HG03439 (cell line): Measurements from ENCODE around the gene GMPS.

ENCODE experiments used
- ATAC-seq: cut with Tn5 transposase; IDR thresholded peaks from one replicate; pipeline ENCODE4 v1.9.1; 2021; ENCODE audit warnings: mild to moderate bottlenecking, moderate library complexity; ENCODE audit not compliant: unreplicated experiment

GMPS gene

DNA sequence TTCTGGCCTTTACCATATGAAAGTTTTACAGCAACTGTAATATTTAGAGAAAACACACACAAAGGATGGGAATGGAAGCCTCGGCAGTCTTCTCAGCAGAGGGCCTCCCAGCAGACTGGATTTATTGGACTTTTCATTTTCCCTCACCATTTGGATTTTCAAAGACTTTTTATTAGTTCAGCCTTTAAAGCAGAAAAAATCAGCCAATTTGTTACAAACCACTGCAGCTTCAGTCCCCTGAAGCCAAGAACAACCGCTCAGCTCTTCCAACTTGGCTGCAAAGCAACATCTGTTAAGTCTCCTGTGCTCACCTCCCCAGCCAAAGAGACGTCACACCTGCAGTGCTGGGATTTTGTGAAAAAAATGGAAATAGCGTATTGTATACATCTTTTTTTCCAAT lies 120.8 kb downstream of the GMPS start:
- ATAC-seq: no peak

DNA sequence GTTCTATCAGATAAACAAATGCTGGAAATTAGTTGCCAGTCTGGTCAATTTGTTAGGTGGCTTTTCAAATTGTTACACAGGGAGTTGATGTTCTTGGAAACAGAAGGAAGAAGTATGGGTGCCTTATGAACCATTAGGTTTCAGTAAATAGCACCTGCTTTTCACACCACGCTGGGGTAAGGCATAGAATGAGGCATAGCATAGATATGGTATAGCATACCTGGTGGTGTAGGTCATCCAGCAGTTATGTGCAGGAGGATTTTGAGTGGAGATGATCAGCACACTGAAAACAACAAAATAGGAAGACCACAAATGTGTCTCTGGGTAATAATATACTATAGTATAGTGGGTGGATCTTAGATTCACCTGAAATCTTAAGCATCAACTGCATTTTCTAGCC lies 121.4 kb downstream of the GMPS start:
- ATAC-seq: no peak
